GM19240 (cell line): Measurements from ENCODE around the gene CCDC18.

ENCODE experiments used
- DNase-seq: peaks from one replicate; pipeline ENCODE4 v3.0.0; 2011; ENCODE audit warnings: low spot score; ENCODE audit not compliant: insufficient read length

The CCDC18 gene

DNA sequence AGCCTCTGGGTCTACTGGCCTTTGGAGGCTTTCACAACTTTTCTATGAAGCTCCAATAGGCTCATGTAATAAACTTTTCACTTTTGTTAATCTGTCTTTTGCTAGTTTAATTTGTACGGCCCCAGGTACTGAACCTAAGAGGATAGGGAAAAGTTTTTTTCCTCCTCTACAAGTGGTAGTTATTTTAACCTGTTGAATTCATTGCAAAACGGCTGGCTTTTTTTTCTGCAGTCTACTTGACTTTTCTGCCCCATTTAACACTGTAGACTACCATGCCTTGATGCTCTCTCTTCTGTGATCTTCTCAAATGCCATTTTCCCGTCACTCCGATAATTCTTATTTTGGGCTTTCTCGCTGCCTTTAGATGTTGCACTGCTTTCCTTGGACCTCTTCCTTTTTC, 121.6 kb downstream of the CCDC18 start:
- no peak for DNase-seq

GRCh38 chr1:93304716-93305138, 124.2 kb downstream of the CCDC18 start:
- DNase-seq, result no peak

GRCh38 chr1:93306920-93307319, 126.4 kb downstream of the CCDC18 start:
- DNase-seq, result no peak

GRCh38 chr1:93313026-93313425, 132.5 kb downstream of the CCDC18 start:
- DNase-seq, result no peak

- no peak for DNase-seq
Measured at GRCh38 chr1:93317207-93317606, 136.7 kb downstream of the CCDC18 start.

DNA sequence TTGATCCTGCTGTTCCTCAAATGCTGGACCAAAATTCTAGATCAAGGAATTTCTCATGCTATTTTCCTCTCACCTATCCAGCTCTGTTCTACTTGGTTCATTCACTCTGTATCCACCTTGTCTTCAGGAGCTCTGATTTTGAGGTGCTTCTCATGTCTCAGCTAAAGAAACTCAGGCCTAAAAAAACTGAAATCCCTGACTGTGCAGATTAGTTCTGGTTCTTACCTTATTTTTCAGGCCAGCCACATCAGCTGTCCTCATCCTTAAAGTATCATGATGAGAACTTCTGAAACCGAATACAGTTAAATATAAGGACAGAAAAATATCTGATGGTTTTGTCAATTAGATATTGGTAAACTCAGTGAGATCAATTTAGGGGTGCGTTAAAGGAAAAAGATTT, 137.4 kb downstream of the CCDC18 start:
- DNase-seq, result no peak

DNA sequence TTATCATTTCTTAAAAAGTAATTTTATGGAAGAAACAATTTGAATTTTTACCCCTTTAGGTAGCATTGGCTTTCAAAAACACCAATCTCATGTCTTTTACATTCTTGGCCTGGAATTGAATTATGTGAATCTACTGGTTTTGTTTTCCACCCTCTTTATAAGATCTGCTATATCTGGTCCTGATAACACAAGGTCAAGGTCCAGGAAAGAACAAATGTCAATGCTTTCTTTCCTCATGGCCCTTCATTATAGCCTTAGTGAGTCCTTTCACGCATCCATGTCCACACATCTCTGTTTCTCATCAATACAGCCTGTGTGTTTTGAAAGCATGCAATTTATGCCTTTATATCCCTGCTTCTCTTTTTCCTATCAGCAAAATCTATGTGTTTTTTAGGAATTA, 141.2 kb downstream of the CCDC18 start:
- no peak for DNase-seq

- no peak for DNase-seq
Measured at GRCh38 chr1:93322349-93322748, 141.8 kb downstream of the CCDC18 start.

GRCh38 chr1:93323185-93323820, 142.8 kb downstream of the CCDC18 start:
- DNase-seq, result no peak

DNA sequence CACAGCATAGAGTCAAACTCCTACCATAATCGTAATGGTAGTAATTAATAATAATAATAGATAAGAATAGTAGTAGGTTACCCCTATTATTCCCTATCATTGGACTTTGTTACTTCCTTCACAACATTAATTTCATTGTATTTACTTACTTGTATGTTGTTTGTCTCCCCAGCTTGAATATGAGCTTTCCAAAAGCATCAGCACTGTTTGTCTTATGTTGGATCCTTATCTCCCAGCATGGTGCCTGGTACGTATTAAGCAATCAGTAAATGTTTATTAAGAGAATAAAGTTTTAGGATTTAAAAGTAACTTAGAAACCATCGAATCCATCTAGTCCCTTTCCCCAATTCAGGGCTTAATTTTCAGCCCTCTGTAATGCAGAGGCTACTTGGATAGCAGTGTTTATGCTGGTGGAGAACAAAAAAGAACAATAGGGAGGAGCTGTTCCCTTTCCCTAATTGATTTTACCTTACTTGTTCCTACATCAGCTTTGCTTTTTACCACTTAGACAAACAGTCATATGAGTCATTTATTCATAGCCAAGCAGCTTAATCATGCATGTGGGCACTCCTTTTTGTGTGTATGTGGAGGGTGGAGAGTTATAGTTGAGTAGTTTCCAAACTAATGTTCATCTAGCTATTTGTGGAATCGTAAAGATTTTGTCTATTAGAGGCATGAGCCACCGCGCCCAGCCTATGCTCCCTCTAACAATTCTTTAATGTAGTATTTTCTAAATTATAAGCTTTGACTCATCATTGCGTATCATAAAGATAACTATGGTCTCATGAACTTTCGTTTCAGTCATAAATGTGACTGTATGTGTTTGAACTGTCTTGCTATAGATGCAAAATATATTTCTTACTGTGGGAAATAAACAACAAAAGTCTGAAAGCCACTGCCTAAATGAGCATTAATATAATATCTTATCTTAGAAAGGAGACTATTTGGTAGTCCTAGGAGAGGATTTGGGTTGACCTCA, 144.3 kb downstream of the CCDC18 start:
- DNase-seq, result no peak
